Body of pancreas (tissue), 4 donors: ENCODE measurements around the gene ODAD3. TPM values are rescaled to one million over a fixed set of nuclear protein-coding genes. Genes with fewer than 3 reads are reported as not detected.

ENCODE experiments used
- ATAC-seq: fragments of 150-250 bp; one replicate; pipeline ENCODE4 v1.9.1; 2016
- DNase-seq, 4 donors: peaks; one replicate each; pipeline ENCODE4 v3.0.0-alpha.2; 2019
- H3K27ac ChIP-seq, 4 donors: fragments of 200-600 bp; sonication (generic); 1 replicate in 3 of 4; 2 replicates in 1 of 4; pipeline versions ENCODE4 v1.5.1 to v1.6.1; 2016 to 2019; ENCODE audit warnings: mild to moderate bottlenecking in 1 of 4, mixed read lengths in 1 of 4, moderate library complexity in 1 of 4
- H3K27me3 ChIP-seq, 2 donors: fragments of 200-600 bp; sonication (generic); one replicate each; pipeline ENCODE4 v1.6.0; 2016; ENCODE audit warnings: mild to moderate bottlenecking in 1 of 2
- H3K36me3 ChIP-seq, 2 donors: fragments of 200-600 bp; sonication (generic); replicated peaks in 1 of 2; 2 replicates each; pipeline ENCODE4 v1.5.1; 2016; ENCODE audit warnings: low read depth in 2 of 2; ENCODE audit not compliant: insufficient read depth in 1 of 2
- H3K4me1 ChIP-seq: fragments of 200-600 bp; sonication (generic); one replicate; pipeline ENCODE4 v1.6.0; 2016
- H3K4me3 ChIP-seq, 2 donors: fragments of 200-600 bp; sonication (generic); 1 replicate in 1 of 2; 2 replicates in 1 of 2; pipeline ENCODE4 v1.5.1; 2016 to 2019
- H3K9me3 ChIP-seq, 3 donors: fragments of 200-600 bp; sonication (generic); 1 replicate in 2 of 3; 2 replicates in 1 of 3; pipeline ENCODE4 v1.5.1; 2016
- POLR2A ChIP-seq, 3 donors: fragments of 450-650 bp; IDR thresholded peaks; one replicate each; pipeline ENCODE4 v1.6.1; 2016; ENCODE audit warnings: antibody characterized with exemption in 3 of 3, mild to moderate bottlenecking in 2 of 3
- WGBS, 2 donors: methylation state at CpG; one replicate each; pipeline ENCODE4 v1.1.5; 2017; 5-methylcytosine and 5-hydroxymethylcytosine counted together
- intact Hi-C: fragments of 100-400 bp; cut with DNase I; formaldehyde crosslinking; loops from one replicate; pipeline ENCODE4 v1.15.1; 2023
- total RNA-seq, 2 donors: library from RNA; depleted of rRNA; stranded (reverse); fragments of >200 nt; gene quantifications; one replicate each; pipeline ENCODE4 v1.1.0, GENCODE V29; 2016
- TF ChIP-seq, protein P1 (sequence below), 7 experiments: fragments of 450-650 bp in 4 of 7; fragments of 200-600 bp in 3 of 7; sonication (generic) in 3 of 7; IDR thresholded peaks; one replicate each; pipeline ENCODE4 v1.5.1; 2016 to 2019; ENCODE audit warnings: antibody characterized with exemption in 7 of 7

The ODAD3 gene
- under 1 TPM in 1 of 2 donors, not detected in 1; 0.26 TPM for total RNA-seq

- Histone ChIP-seq H3K4me3 (peak within 1 kb of the TSS; percentile 44 to 78), H3K4me1 (peaks cover 18% of the 10 kb centered on the region), H3K27me3 (no peaks in the 10 kb centered on the region), H3K27ac (peak within 1 kb of the TSS; percentile 48 to 84 (median 76)), H3K9me3 (no peaks in the 10 kb centered on the region), H3K36me3 (peaks cover 0 to 7% of the 10 kb centered on the region in 2 donors)
- intact Hi-C loops: no loop called here
- DNase-seq: peak; percentile 99 to 100 (median 99)
- peak; percentile 96 for ATAC-seq
- TF ChIP-seq POLR2A (IDR thresholded peaks at IDR 0.05): peak in 2 of 3 donors; percentile 66 to 73
- TF ChIP-seq, protein P1, sequence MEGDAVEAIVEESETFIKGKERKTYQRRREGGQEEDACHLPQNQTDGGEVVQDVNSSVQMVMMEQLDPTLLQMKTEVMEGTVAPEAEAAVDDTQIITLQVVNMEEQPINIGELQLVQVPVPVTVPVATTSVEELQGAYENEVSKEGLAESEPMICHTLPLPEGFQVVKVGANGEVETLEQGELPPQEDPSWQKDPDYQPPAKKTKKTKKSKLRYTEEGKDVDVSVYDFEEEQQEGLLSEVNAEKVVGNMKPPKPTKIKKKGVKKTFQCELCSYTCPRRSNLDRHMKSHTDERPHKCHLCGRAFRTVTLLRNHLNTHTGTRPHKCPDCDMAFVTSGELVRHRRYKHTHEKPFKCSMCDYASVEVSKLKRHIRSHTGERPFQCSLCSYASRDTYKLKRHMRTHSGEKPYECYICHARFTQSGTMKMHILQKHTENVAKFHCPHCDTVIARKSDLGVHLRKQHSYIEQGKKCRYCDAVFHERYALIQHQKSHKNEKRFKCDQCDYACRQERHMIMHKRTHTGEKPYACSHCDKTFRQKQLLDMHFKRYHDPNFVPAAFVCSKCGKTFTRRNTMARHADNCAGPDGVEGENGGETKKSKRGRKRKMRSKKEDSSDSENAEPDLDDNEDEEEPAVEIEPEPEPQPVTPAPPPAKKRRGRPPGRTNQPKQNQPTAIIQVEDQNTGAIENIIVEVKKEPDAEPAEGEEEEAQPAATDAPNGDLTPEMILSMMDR (IDR thresholded peaks at IDR 0.05): peak; percentile 80 to 99 (median 94)
- WGBS, 2 donors: 0% methylated on average over 11 to 53 of the region's 53 CpGs
These were observed at the start of gene ODAD3, which contains the start of gene PRKCSH for GRCh38 chr19:11435057-11435832. TSS of gene ODAD3 (minus strand) at chr19:11435121. CDS start at chr19:11435016, 105 bp downstream. TSS of gene PRKCSH (plus strand) at chr19:11435635. CDS start at chr19:11436118, 483 bp downstream.

DNA sequence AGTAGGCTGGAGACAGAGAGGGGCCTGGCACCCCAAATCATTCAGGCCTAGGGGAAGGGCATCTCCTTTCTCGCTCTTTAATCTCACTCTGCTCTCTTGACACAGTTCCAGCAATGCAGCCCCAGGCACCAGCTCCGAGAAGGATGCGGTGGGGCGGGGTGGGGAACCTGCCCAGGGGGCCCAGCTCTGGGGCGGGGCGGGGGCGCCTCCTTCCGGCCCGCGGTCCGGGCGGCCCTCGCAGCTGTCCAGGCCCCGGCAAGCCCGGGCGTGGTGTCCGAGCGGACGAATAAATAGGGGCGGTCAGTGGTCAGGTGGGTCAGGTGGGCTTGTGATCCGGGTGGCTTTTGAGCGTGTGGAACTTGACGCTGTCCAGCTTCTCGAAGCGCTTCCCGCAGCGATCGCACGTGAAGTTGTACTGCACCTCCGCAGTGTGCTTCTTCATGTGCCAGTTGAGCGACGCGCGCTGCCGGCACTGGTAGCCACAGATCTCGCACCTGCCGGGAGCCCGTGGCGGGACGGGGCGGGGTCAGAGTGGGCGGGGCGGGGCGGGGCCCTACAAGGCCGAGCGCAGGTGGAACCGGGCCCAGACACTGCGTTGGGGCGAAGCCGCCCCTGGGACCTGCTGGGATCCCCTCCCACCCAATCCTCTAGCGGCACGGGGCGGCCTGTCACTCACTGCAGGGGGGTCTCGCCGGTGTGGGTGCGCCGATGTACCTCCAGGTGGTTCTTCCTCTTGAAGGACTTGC is 48.6 kb upstream of the ODAD3 start:
- Histone ChIP-seq H3K4me3 (no peak overlapping the region), H3K27me3 (peaks cover 0 to 35% of the 10 kb centered on the region in 2 donors), H3K4me1 (peaks cover 30% of the 10 kb centered on the region), H3K36me3 (no peaks in the 10 kb centered on the region), H3K9me3 (no peaks in the 10 kb centered on the region), H3K27ac (no peak overlapping the region)
- intact Hi-C loops: loop anchor here (10.0 kb wide), 1 partner anchor 189 kb away; the partner anchor contains the start of gene TSPAN16
- DNase-seq (no peak), ATAC-seq (no peak)
- WGBS, 2 donors: 81 to 84% methylated on average over 18 to 56 of the region's 57 CpGs
- TF ChIP-seq POLR2A (IDR thresholded peaks at IDR 0.05): no peak
- TF ChIP-seq, protein P1 (IDR thresholded peaks at IDR 0.05): no peak

DNA sequence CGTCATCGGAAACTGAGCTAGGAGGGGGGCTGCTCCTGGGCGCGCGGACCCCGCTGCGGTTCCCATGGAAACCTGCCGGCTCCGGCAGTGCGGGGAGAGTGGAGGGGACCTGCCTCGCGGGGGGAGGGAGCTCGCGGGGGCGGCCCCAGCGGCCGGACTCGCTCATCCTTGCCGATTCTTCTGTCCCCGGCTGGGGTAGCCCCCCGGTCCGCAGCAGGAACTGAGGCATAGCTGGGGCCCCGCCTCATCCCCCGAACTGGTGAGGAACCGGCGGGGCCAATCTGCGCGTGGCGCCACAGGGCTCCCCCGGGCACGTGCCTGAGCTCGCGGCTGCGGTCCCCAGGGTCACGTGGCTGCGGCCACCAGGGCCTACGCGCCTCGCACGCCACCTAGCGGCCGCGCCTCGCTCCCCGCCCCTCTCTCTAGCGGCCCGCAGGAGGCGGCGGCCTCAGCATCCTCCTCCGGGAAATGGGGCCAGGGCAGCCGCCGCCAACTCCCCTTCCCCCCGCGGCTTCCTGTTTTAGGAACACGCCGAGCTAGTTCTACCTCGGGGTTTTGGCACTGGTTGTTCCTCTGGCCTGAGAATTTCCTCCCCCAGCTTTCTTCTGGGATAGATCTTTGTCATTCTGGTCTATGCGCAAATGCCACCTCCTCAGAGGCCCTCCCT is 47.6 kb upstream of the ODAD3 start:
- intact Hi-C loops: loop anchor here (10.0 kb wide), 1 partner anchor 188 kb away; the partner anchor contains the start of gene TSPAN16
- Histone ChIP-seq H3K4me3 (no peak overlapping the region), H3K27ac (no peak overlapping the region), H3K36me3 (no peaks in the 10 kb centered on the region), H3K27me3 (peaks cover 0 to 35% of the 10 kb centered on the region in 2 donors), H3K4me1 (peaks cover 30% of the 10 kb centered on the region), H3K9me3 (no peaks in the 10 kb centered on the region)
- peak; percentile 73 to 82 (median 79) for DNase-seq
- TF ChIP-seq POLR2A (IDR thresholded peaks at IDR 0.05): peak in 1 of 3 donors; percentile 14
- TF ChIP-seq, protein P1 (IDR thresholded peaks at IDR 0.05): peak; percentile 82 to 96 (median 93)
- peak; percentile 71 for ATAC-seq
- WGBS, 2 donors: 4 to 9% methylated on average over 9 to 46 of the region's 58 CpGs

DNA sequence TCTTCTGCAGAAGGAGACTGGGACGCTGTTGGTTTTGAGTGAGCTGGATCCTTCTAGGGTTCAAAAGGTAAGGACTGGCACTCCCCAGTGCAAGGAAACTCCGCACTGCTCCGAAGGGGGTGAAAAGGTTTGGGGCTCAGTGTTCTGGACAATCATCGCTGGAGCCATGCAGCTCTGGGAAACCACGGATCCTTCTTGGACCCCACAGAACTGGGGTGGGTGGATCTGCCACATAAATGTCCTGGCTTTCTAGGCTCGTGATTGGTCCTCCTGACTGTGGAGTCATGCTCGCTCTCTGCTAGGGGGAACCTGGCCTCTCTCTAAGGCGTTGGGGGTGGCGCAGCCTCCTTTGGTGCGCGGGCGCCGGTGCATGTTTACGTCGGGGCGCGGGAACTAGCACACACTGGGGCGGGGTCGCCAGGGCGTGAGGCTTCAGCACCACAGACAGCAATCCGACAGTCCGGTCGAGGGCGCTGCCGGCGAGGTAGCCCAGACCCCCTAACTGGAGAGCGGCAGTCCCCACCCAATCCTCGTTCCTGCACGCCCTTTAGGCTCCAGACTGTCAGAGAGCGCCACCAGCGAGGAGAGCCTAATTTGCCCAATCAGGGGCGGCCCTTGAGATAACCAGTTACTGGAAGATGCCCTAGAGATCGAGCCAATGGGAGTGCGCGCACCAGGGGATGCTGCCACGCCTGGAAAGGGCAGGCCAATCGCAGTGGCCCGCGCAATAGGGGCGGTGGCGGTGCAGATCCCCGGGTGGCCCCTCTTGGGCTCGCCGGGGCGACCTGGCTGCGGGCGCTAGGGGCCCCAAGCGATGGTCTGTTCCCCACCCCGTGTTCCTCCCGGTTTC is 46.8 kb upstream of the ODAD3 start:
- no peak overlapping the region for H3K27ac ChIP-seq
- peaks cover 30% of the 10 kb centered on the region for H3K4me1 ChIP-seq
- no peak overlapping the region for H3K4me3 ChIP-seq
- no peaks in the 10 kb centered on the region for H3K36me3 ChIP-seq
- ATAC-seq (peak; percentile 34), DNase-seq (peak in 3 of 4 donors; percentile 37 to 63 (median 51))
- intact Hi-C loops: loop anchor here (10.0 kb wide), 1 partner anchor 187 kb away; the partner anchor contains the start of gene TSPAN16
- peak in 1 of 3 donors; percentile 9 for TF ChIP-seq POLR2A (IDR thresholded peaks at IDR 0.05)
- TF ChIP-seq, protein P1 (IDR thresholded peaks at IDR 0.05): no peak
- no peaks in the 10 kb centered on the region for H3K9me3 ChIP-seq
- WGBS, 2 donors: 5 to 20% methylated on average over 1 to 50 of the region's 50 CpGs
- H3K27me3 ChIP-seq: peaks cover 0 to 35% of the 10 kb centered on the region in 2 donors
